ENCODE results near the gene RABGEF1. TPM values are rescaled to one million over a fixed set of nuclear protein-coding genes. Genes with fewer than 3 reads are reported as not detected.
"Not testable (repeated sequence)": the region's sequence is repeated elsewhere in the genome, so short reads cannot be mapped to it uniquely, and the experiment has no call there.

RABGEF1 gene
- total RNA-seq, 4 donors from 2014 or later: 31.0 to 55.1 (median 47.9) TPM

- no peaks in the 10 kb centered on the region for H3K36me3 ChIP-seq
- 51 to 60% methylated on average over 19 to 20 of the region's 20 CpGs for WGBS, 2 donors
- no peak overlapping the region for H3K4me3 ChIP-seq (replicated peaks in 1 of 3)
- TF ChIP-seq CTCF (IDR thresholded peaks at IDR 0.05): no peak
- TF ChIP-seq POLR2A (IDR thresholded peaks at IDR 0.05): no peak
- H3K27ac ChIP-seq: no peak overlapping the region
- DNase-seq: no peak
- H3K27me3 ChIP-seq: no peaks in the 10 kb centered on the region
- intact Hi-C loops (cut with DNase I): no loop called here
- H3K4me1 ChIP-seq: no peaks in the 10 kb centered on the region
- H3K9me3 ChIP-seq: no peaks in the 10 kb centered on the region
Measured at GRCh38 chr7:66697449-66698438, 42.8 kb upstream of the RABGEF1 start.

- WGBS, 2 donors: 85 to 92% methylated on average over 10 of the region's 10 CpGs
- intact Hi-C loops (cut with DNase I): no loop called here
- DNase-seq: no peak
- TF ChIP-seq CTCF (IDR thresholded peaks at IDR 0.05) (no peak), POLR2A (IDR thresholded peaks at IDR 0.05) (no peak)
- Histone ChIP-seq H3K9me3 (no peaks in the 10 kb centered on the region), H3K4me3 (replicated peaks in 1 of 3) (no peak overlapping the region), H3K4me1 (no peaks in the 10 kb centered on the region), H3K36me3 (no peaks in the 10 kb centered on the region), H3K27ac (no peak overlapping the region), H3K27me3 (no peaks in the 10 kb centered on the region)
Measured at GRCh38 chr7:66698652-66699205, 41.8 kb upstream of the RABGEF1 start.

- no peaks in the 10 kb centered on the region for H3K9me3 ChIP-seq
- no peak overlapping the region for H3K27ac ChIP-seq
- H3K27me3 ChIP-seq: no peaks in the 10 kb centered on the region
- H3K36me3 ChIP-seq: no peaks in the 10 kb centered on the region
- intact Hi-C loops (cut with DNase I): no loop called here
- H3K4me1 ChIP-seq: no peaks in the 10 kb centered on the region
- 78 to 83% methylated on average over 1 to 3 of the region's 6 CpGs for WGBS, 2 donors
- no peak overlapping the region for H3K4me3 ChIP-seq (replicated peaks in 1 of 3)
- DNase-seq: no peak
- no peak for TF ChIP-seq CTCF (IDR thresholded peaks at IDR 0.05)
- no peak for TF ChIP-seq POLR2A (IDR thresholded peaks at IDR 0.05)
Measured at GRCh38 chr7:66699998-66700397, 40.5 kb upstream of the RABGEF1 start.

- intact Hi-C loops (cut with DNase I): no loop called here
- no peak for TF ChIP-seq CTCF (IDR thresholded peaks at IDR 0.05)
- no peak for TF ChIP-seq POLR2A (IDR thresholded peaks at IDR 0.05)
- no peaks in the 10 kb centered on the region for H3K9me3 ChIP-seq
- 89 to 90% methylated on average over 6 of the region's 7 CpGs for WGBS, 2 donors
- no peak overlapping the region for H3K4me3 ChIP-seq (replicated peaks in 1 of 3)
- no peak overlapping the region for H3K27ac ChIP-seq
- no peak for DNase-seq
- no peaks in the 10 kb centered on the region for H3K27me3 ChIP-seq
- no peaks in the 10 kb centered on the region for H3K36me3 ChIP-seq
- H3K4me1 ChIP-seq: no peaks in the 10 kb centered on the region
Measured at GRCh38 chr7:66700633-66701131, 39.9 kb upstream of the RABGEF1 start.

- no peak overlapping the region for H3K27ac ChIP-seq
- H3K4me3 ChIP-seq (replicated peaks in 1 of 3): no peak overlapping the region
- H3K9me3 ChIP-seq: no peaks in the 10 kb centered on the region
- H3K27me3 ChIP-seq: no peaks in the 10 kb centered on the region
- no peak for TF ChIP-seq CTCF (IDR thresholded peaks at IDR 0.05)
- no peak for TF ChIP-seq POLR2A (IDR thresholded peaks at IDR 0.05)
- no peak for DNase-seq
- H3K36me3 ChIP-seq: no peaks in the 10 kb centered on the region
- H3K4me1 ChIP-seq: no peaks in the 10 kb centered on the region
- intact Hi-C loops (cut with DNase I): no loop called here
Measured at GRCh38 chr7:66707825-66708224, 32.7 kb upstream of the RABGEF1 start.

GRCh38 chr7:66710752-66711151 lies 29.8 kb upstream of the RABGEF1 start:
- H3K27me3 ChIP-seq; H3K9me3 ChIP-seq; intact Hi-C loops (cut with DNase I); DNase-seq; H3K4me1 ChIP-seq; H3K27ac ChIP-seq; H3K4me3 ChIP-seq (replicated peaks in 1 of 3); H3K36me3 ChIP-seq: not testable (repeated sequence)
- 95 to 97% methylated on average over 4 of the region's 4 CpGs for WGBS, 2 donors
